Liver (tissue), 9 donors: Measurements from ENCODE around the gene SIAH2. TPM values are rescaled to one million over a fixed set of nuclear protein-coding genes. Genes with fewer than 3 reads are reported as not detected.
A peak's percentile ranks its signal among the peaks of the same experiment; 100 is the strongest.

Source experiments
- DNase-seq: peaks from one replicate; pipeline ENCODE4 v3.0.0-alpha.2; 2017; ENCODE audit warnings: low spot score
- H3K27ac ChIP-seq, 2 donors: one replicate each; pipeline ENCODE4 v1.7.0; 2013; ENCODE audit warnings: inconsistent platforms in 2 of 2, low read length in 2 of 2, control low read depth in 1 of 2, low read depth in 1 of 2, mild to moderate bottlenecking in 1 of 2
- H3K27me3 ChIP-seq, 4 donors: one replicate each; pipeline versions ENCODE4 v1.6.1 to v1.7.0; 2013; ENCODE audit warnings: low read length in 3 of 4, inconsistent platforms in 1 of 4, mild to moderate bottlenecking in 1 of 4, moderate library complexity in 1 of 4; ENCODE audit not compliant: control insufficient read depth in 4 of 4, insufficient read depth in 4 of 4
- H3K36me3 ChIP-seq, 4 donors: one replicate each; pipeline versions ENCODE4 v1.6.1 to v1.7.0; 2013; ENCODE audit warnings: low read length in 3 of 4, mild to moderate bottlenecking in 3 of 4, low read depth in 1 of 4, moderate library complexity in 1 of 4; ENCODE audit not compliant: control insufficient read depth in 4 of 4, insufficient read depth in 3 of 4
- H3K4me1 ChIP-seq, 4 donors: one replicate each; pipeline versions ENCODE4 v1.6.1 to v1.7.0; 2013; ENCODE audit warnings: low read length in 3 of 4, mild to moderate bottlenecking in 3 of 4, moderate library complexity in 1 of 4; ENCODE audit not compliant: control insufficient read depth in 4 of 4, insufficient read depth in 4 of 4
- H3K4me3 ChIP-seq, 3 donors: one replicate each; pipeline versions ENCODE4 v1.6.1 to v1.7.0; 2013; ENCODE audit warnings: low read length in 3 of 3, control low read depth in 1 of 3, low read depth in 1 of 3, mild to moderate bottlenecking in 1 of 3
- H3K9ac ChIP-seq, 2 donors: one replicate each; pipeline ENCODE4 v1.7.0; 2013; ENCODE audit warnings: low read length in 2 of 2, mild to moderate bottlenecking in 2 of 2, moderate library complexity in 2 of 2, control low read depth in 1 of 2, low read depth in 1 of 2
- H3K9me3 ChIP-seq, 4 donors: one replicate each; pipeline versions ENCODE4 v1.6.1 to v1.7.0; 2013; ENCODE audit warnings: low read length in 3 of 4; ENCODE audit not compliant: control insufficient read depth in 4 of 4
- EGR1 ChIP-seq, 2 donors: IDR thresholded peaks; 2 replicates each; pipeline ENCODE4 v1.6.1; 2016 to 2018; ENCODE audit warnings: antibody characterized with exemption in 2 of 2, low read depth in 2 of 2
- FOXA1 ChIP-seq: IDR thresholded peaks from 2 replicates; pipeline ENCODE4 v1.6.1; 2016; ENCODE audit warnings: antibody characterized with exemption
- FOXA2 ChIP-seq: IDR thresholded peaks from 2 replicates; pipeline ENCODE4 v1.6.1; 2016; ENCODE audit warnings: antibody characterized with exemption
- GABPA ChIP-seq, 2 donors: IDR thresholded peaks in 1 of 2; conservative IDR thresholded peaks in 1 of 2; 2 replicates each; pipeline ENCODE4 v1.6.1; 2016; ENCODE audit warnings: antibody characterized with exemption in 2 of 2, mild to moderate bottlenecking in 1 of 2, moderate library complexity in 1 of 2
- HNF4A ChIP-seq, 2 donors: conservative IDR thresholded peaks; 2 replicates each; pipeline ENCODE4 v1.6.1; 2016; ENCODE audit warnings: antibody characterized with exemption in 2 of 2, mild to moderate bottlenecking in 2 of 2
- HNF4G ChIP-seq: IDR thresholded peaks from 2 replicates; pipeline ENCODE4 v1.6.1; 2016; ENCODE audit warnings: antibody characterized with exemption
- JUND ChIP-seq, 2 donors: IDR thresholded peaks; 2 replicates each; pipeline ENCODE4 v1.6.1; 2016; ENCODE audit warnings: antibody characterized with exemption in 2 of 2
- MAX ChIP-seq: IDR thresholded peaks from 2 replicates; pipeline ENCODE4 v1.6.1; 2016; ENCODE audit warnings: antibody characterized with exemption
- NR2F2 ChIP-seq: IDR thresholded peaks from 2 replicates; pipeline ENCODE4 v1.6.1; 2016; ENCODE audit warnings: antibody characterized with exemption
- RAD21 ChIP-seq, 2 donors: IDR thresholded peaks; 2 replicates each; pipeline ENCODE4 v1.6.1; 2016; ENCODE audit warnings: antibody characterized with exemption in 2 of 2, mild to moderate bottlenecking in 2 of 2
- RXRA ChIP-seq, 2 donors: IDR thresholded peaks; 2 replicates each; pipeline ENCODE4 v1.6.1; 2017 to 2018; ENCODE audit warnings: antibody characterized with exemption in 2 of 2, mild to moderate bottlenecking in 1 of 2
- SP1 ChIP-seq: IDR thresholded peaks from 2 replicates; pipeline ENCODE4 v1.6.1; 2018; ENCODE audit warnings: antibody characterized with exemption, mild to moderate bottlenecking
- TAF1 ChIP-seq: conservative IDR thresholded peaks from 2 replicates; pipeline ENCODE4 v1.6.1; 2016; ENCODE audit warnings: antibody characterized with exemption, mild to moderate bottlenecking
- YY1 ChIP-seq: IDR thresholded peaks from 2 replicates; pipeline ENCODE4 v1.6.1; 2016; ENCODE audit warnings: antibody characterized with exemption, mild to moderate bottlenecking
- ZBTB33 ChIP-seq: IDR thresholded peaks from 2 replicates; pipeline ENCODE4 v1.6.1; 2016; ENCODE audit warnings: antibody characterized with exemption
- WGBS: extraction: QIAGEN DNeasy Blood & Tissue Kit; methylation state at CpG from one replicate; pipeline ENCODE4 v1.1.7; 2013; 5-methylcytosine and 5-hydroxymethylcytosine counted together
- polyA plus RNA-seq, 2 donors: library from polyadenylated mRNA; stranded (reverse) in 1 of 2; unstranded in 1 of 2; fragments of 200-250 nt in 1 of 2; fragments of >200 nt in 1 of 2; fragmentation: Nextera tagmentation in 1 of 2; extraction: Ambion mirVana in 1 of 2; gene quantifications; one replicate each; pipeline versions ENCODE4 v1.2.1 to v1.2.3, GENCODE V29; 2013 to 2015
- total RNA-seq, 2 donors: library from RNA; depleted of rRNA; stranded (reverse); fragments of >200 nt; gene quantifications; one replicate each; pipeline ENCODE4 v1.2.3, GENCODE V29; 2014
- TF ChIP-seq, protein P1 (sequence below): fragments of 150-350 bp; IDR thresholded peaks from 2 replicates; pipeline ENCODE4 v1.5.1; 2017; ENCODE audit warnings: improper control_type of control experiment, low read depth, low read length; ENCODE audit not compliant: missing input control
- TF ChIP-seq, protein P2 (sequence below): IDR thresholded peaks from 2 replicates; pipeline ENCODE4 v1.6.1; 2016; ENCODE audit warnings: antibody characterized with exemption, mild to moderate bottlenecking
- TF ChIP-seq, protein P3 (sequence below): IDR thresholded peaks from 2 replicates; pipeline ENCODE4 v1.6.1; 2016; ENCODE audit warnings: antibody characterized with exemption
- donor health status: healthy.
- donor health status: healthy.
- donor health status: healthy.
- donor health status: healthy.
- donor health status: healthy.

Gene SIAH2
- total and polyA plus RNA-seq, 4 donors = 12.1 to 104 (median 20.3) TPM

GRCh38 chr3:150745832-150746231 lies 17.1 kb downstream of the SIAH2 start:
- peak overlapping the region in 1 of 2 donors; percentile 69 for H3K27ac ChIP-seq
- H3K9ac ChIP-seq = no peak overlapping the region
- WGBS = 95% methylated on average over 3 of the region's 3 CpGs
- H3K27me3 ChIP-seq = no peaks in the 10 kb centered on the region
- H3K36me3 ChIP-seq = peaks cover 0 to 4% (median 2%) of the 10 kb centered on the region in 4 donors
- no peak overlapping the region for H3K4me3 ChIP-seq
- peaks cover 16 to 95% (median 90%) of the 10 kb centered on the region in 4 donors for H3K4me1 ChIP-seq
- TF ChIP-seq SP1 (no peak), EGR1 (IDR thresholded peaks at IDR 0.05; ENCODE audit: low read depth in 2 of 2) (no peak), JUND (IDR thresholded peaks at IDR 0.05) (no peak), ZBTB33 (no peak), YY1 (no peak), RAD21 (IDR thresholded peaks at IDR 0.05) (no peak), FOXA2 (no peak), NR2F2 (no peak), GABPA (IDR thresholded peaks at IDR 0.05 in 1 of 2, conservative IDR thresholded peaks at IDR 0.05 in 1 of 2) (no peak), HNF4G (no peak), FOXA1 (no peak), HNF4A (conservative IDR thresholded peaks at IDR 0.05) (no peak), RXRA (IDR thresholded peaks at IDR 0.05) (no peak), TAF1 (no peak), MAX (no peak)
- TF ChIP-seq, protein P1, sequence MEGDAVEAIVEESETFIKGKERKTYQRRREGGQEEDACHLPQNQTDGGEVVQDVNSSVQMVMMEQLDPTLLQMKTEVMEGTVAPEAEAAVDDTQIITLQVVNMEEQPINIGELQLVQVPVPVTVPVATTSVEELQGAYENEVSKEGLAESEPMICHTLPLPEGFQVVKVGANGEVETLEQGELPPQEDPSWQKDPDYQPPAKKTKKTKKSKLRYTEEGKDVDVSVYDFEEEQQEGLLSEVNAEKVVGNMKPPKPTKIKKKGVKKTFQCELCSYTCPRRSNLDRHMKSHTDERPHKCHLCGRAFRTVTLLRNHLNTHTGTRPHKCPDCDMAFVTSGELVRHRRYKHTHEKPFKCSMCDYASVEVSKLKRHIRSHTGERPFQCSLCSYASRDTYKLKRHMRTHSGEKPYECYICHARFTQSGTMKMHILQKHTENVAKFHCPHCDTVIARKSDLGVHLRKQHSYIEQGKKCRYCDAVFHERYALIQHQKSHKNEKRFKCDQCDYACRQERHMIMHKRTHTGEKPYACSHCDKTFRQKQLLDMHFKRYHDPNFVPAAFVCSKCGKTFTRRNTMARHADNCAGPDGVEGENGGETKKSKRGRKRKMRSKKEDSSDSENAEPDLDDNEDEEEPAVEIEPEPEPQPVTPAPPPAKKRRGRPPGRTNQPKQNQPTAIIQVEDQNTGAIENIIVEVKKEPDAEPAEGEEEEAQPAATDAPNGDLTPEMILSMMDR = no peak
- TF ChIP-seq, protein P2, sequence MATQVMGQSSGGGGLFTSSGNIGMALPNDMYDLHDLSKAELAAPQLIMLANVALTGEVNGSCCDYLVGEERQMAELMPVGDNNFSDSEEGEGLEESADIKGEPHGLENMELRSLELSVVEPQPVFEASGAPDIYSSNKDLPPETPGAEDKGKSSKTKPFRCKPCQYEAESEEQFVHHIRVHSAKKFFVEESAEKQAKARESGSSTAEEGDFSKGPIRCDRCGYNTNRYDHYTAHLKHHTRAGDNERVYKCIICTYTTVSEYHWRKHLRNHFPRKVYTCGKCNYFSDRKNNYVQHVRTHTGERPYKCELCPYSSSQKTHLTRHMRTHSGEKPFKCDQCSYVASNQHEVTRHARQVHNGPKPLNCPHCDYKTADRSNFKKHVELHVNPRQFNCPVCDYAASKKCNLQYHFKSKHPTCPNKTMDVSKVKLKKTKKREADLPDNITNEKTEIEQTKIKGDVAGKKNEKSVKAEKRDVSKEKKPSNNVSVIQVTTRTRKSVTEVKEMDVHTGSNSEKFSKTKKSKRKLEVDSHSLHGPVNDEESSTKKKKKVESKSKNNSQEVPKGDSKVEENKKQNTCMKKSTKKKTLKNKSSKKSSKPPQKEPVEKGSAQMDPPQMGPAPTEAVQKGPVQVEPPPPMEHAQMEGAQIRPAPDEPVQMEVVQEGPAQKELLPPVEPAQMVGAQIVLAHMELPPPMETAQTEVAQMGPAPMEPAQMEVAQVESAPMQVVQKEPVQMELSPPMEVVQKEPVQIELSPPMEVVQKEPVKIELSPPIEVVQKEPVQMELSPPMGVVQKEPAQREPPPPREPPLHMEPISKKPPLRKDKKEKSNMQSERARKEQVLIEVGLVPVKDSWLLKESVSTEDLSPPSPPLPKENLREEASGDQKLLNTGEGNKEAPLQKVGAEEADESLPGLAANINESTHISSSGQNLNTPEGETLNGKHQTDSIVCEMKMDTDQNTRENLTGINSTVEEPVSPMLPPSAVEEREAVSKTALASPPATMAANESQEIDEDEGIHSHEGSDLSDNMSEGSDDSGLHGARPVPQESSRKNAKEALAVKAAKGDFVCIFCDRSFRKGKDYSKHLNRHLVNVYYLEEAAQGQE = no peak
- TF ChIP-seq, protein P3, sequence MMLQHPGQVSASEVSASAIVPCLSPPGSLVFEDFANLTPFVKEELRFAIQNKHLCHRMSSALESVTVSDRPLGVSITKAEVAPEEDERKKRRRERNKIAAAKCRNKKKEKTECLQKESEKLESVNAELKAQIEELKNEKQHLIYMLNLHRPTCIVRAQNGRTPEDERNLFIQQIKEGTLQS = no peak
- H3K9me3 ChIP-seq = no peaks in the 10 kb centered on the region
- DNase-seq = no peak
